Kidney epithelial cell (primary cell): ENCODE results near the gene NPAS1. TPM values are rescaled to one million over a fixed set of nuclear protein-coding genes. Genes with fewer than 3 reads are reported as not detected.

Source experiments
- DNase-seq: peaks from one replicate; pipeline ENCODE4 v3.0.0-alpha.2; 2010; ENCODE audit warnings: low read depth
- H3K27me3 ChIP-seq: 2 replicates; pipeline ENCODE4 v1.6.0; 2011; ENCODE audit warnings: low read length; ENCODE audit not compliant: control insufficient read depth, insufficient read depth
- H3K36me3 ChIP-seq: 2 replicates; pipeline ENCODE4 v1.5.1; 2011; ENCODE audit warnings: low read length; ENCODE audit not compliant: control insufficient read depth, insufficient read depth
- H3K4me3 ChIP-seq: 2 replicates; pipeline ENCODE4 v1.5.1; 2011; ENCODE audit warnings: low read depth, mild to moderate bottlenecking, control low read depth, low read length
- total RNA-seq: library from RNA; depleted of rRNA; stranded (reverse); fragments of >200 nt; gene quantifications from 2 replicates; pipeline ENCODE4 v1.2.3, GENCODE V29; 2015
- TF ChIP-seq, protein P1 (sequence below): IDR thresholded peaks from 2 replicates; pipeline ENCODE4 v1.5.1; 2011; ENCODE audit warnings: mild to moderate bottlenecking, moderate library complexity, low read length, control low read depth, inconsistent platforms; ENCODE audit not compliant: insufficient read depth, poor library complexity, severe bottlenecking

Gene NPAS1
- total RNA-seq, 1 donor from 2014 or later, result 1.6 TPM

DNA sequence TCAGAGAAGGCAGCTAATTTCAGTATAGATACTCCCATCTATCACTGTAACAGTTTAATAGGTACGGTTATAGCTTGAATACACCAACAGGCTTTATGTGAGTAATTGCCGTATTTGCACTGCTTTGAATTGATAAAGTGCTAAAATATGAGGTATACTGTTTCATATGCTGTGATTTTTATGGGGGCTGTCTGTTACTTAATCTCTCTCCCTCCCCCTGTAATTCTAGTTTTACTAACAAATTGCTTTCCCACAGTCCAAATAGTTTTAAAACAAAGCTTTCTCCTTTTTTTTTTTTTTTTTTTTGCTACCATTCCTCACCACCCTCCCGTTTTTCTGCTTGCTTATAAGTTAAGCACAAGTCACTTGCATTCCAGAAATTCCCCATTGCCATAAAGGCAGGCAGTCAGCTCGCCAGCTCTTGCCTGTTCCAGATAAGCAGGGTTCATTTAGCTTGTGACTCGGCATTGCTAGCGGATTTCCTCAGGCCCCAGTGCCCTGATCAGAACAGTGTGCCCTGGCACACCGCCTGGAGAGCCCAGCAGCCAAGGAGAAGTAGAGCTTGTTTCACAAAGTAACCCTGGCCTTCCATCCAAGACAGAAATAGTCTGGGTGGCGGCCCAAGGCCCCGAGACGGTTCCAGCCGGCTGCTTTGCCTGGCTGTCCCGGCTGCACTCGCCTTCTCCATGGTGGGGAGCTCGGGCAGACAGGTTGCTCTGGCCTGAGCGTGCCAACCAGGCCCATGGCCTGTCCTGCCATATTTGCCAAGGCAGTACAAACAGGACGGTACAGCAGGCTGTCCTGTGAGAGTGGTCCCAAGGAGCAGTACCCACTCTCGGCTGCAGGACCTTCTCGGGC, 43.5 kb upstream of the NPAS1 start:
- peak; percentile 87 for DNase-seq
- Histone ChIP-seq H3K27me3 (no peaks in the 10 kb centered on the region), H3K36me3 (no peaks in the 10 kb centered on the region), H3K4me3 (no peak overlapping the region)
- TF ChIP-seq, protein P1, sequence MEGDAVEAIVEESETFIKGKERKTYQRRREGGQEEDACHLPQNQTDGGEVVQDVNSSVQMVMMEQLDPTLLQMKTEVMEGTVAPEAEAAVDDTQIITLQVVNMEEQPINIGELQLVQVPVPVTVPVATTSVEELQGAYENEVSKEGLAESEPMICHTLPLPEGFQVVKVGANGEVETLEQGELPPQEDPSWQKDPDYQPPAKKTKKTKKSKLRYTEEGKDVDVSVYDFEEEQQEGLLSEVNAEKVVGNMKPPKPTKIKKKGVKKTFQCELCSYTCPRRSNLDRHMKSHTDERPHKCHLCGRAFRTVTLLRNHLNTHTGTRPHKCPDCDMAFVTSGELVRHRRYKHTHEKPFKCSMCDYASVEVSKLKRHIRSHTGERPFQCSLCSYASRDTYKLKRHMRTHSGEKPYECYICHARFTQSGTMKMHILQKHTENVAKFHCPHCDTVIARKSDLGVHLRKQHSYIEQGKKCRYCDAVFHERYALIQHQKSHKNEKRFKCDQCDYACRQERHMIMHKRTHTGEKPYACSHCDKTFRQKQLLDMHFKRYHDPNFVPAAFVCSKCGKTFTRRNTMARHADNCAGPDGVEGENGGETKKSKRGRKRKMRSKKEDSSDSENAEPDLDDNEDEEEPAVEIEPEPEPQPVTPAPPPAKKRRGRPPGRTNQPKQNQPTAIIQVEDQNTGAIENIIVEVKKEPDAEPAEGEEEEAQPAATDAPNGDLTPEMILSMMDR, result no peak

DNA sequence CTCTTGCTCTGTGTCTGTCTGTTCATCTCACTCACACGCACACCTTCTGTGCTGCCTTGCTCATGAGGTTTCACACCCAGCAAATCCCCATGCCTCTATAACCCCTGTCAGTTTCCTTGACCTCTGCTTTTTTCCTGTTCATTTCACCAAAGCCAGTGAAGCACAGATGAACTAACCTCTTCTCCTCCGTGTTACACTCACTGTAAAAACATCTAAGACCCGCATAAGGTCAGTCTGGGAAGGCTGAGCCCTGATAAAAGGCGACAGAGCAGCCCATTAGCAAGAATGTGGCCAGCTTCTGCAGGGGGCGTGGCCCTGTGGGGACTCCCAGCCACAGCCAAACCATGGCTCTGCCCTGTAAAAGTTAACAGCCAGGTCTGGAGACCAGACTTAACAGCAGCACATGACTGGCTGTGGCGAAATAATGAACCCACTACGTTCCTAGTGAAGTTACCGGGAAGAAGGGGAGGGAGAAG, 42.8 kb upstream of the NPAS1 start:
- DNase-seq, result peak; percentile 62
- H3K36me3 ChIP-seq, result no peaks in the 10 kb centered on the region
- TF ChIP-seq, protein P1, result no peak

DNA sequence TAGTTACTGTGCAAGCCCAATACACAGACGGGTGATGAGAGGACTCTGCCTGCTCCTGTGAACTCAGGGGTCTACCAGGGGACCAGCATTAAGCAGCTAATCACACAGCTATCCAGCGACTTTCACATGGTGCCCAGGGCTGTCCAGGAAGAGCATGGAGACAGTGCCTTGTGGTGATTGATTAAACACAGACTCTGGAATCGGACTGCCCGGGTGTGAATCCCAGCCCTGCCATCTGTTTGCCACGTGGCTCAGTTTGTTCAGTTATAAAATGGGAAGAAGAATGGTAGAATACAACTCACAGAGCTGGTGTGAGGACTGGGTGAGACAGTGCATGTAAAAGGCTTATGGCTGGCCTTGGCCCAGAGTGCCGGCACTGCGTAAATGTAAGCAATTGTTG, 42.1 kb upstream of the NPAS1 start:
- TF ChIP-seq, protein P1, result no peak
- Histone ChIP-seq H3K27me3 (no peaks in the 10 kb centered on the region), H3K4me3 (no peak overlapping the region), H3K36me3 (no peaks in the 10 kb centered on the region)
- no peak for DNase-seq

More for the DNA sequence above, 42.8 kb upstream of the NPAS1 start:
- Histone ChIP-seq H3K4me3 (no peak overlapping the region), H3K27me3 (no peaks in the 10 kb centered on the region)

DNA sequence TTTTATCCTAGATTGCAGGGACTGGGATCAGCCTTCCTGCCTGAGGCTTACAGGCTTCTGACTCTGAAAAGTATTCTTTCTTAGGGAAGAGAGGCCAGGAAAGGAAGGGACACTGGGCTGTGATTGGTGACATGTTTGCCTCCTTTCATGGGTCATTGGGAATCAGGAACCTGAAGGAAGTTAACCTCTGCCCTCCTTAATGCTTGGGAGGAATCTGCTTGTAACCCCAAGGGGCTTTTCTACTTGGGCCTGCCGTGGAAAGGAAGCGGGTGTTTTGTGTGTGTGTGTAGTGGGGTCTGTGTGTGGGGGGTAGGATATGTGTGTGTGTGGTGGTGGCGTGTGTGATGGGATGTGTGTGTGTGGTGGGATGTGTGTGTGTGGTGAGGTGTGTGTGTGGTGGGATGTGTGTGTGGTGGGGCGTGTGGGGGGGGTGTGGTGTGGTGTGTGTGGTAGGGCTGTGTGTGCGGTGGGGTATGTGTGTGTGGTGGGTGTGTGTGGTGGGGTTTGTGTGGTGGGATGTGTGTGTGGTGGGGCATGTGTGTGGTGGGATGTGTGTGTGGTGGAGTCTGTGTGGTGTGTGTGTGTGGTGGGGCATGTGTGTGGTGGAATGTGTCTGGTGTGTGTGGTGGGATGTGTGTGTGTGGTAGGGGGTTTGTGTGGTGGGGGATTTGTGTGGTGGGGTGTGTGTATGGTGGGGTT, 41.3 kb upstream of the NPAS1 start:
- H3K27me3 ChIP-seq, result no peaks in the 10 kb centered on the region
- DNase-seq, result no peak
- H3K4me3 ChIP-seq, result no peak overlapping the region
- TF ChIP-seq, protein P1, result no peak
- no peaks in the 10 kb centered on the region for H3K36me3 ChIP-seq

DNA sequence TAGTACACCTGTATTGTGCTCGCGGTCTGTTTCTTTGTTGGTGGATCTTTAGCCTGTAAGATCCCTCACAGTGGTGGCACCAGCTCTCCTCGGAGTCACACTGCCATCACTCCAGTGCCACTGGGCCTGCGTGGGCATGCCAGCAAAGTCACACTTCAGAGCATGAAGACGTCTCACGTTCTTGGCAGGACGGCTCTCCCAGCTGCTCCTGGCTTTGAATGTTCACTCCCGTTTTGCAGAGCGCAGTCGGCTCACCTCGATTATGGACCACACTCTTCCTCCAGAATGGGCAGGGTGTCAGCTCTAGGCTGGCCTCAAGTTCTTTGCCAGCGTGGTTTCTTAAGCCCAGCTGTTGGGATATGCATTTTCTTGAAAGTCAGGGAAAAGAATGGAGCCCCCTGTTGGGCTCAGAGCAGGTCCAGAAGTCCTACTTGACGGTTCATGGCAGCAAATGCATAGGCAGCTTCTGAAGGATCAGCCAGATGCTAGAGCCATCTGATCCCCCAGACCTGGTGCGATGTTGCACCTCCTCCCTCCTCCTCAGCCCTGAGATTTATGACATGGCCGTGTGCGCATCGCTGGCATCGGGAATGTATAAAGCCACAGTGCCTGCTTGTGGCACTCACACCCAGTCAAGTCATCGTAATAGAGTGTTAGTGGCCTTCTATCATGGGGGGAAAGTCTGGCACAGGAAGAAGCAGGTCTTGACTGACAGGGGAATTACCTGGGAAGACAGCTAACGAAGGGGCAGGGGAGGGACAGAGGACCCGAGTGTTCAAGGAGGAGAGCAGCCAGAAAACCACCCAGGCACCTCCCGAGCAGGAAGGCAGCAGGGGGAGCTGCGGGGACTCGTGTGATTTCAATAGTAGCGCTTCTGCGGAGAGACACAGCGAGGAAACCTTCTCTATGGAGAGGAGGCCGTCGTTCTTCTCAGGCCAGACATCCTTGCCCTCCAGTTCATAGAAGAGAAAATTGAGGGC, 40.2 kb upstream of the NPAS1 start:
- H3K36me3 ChIP-seq, result no peaks in the 10 kb centered on the region
- no peaks in the 10 kb centered on the region for H3K27me3 ChIP-seq
- TF ChIP-seq, protein P1, result no peak
- DNase-seq, result no peak
- no peak overlapping the region for H3K4me3 ChIP-seq
